HCT116 (cell line): ENCODE data around the gene PTGR3.

ENCODE experiments used
- CEBPB ChIP-seq: IDR thresholded peaks from 2 replicates; pipeline ENCODE4 v1.6.1; 2012; ENCODE audit warnings: low read depth
- EGR1 ChIP-seq: IDR thresholded peaks from 2 replicates; pipeline ENCODE4 v1.6.1; 2012; ENCODE audit warnings: low read depth
- EZH2 ChIP-seq: fragments of 200-600 bp; sonication (generic); IDR thresholded peaks from 2 replicates; pipeline ENCODE4 v1.6.1; 2017; ENCODE audit warnings: antibody characterized with exemption, mixed run types
- MAX ChIP-seq: IDR thresholded peaks from 2 replicates; pipeline ENCODE4 v1.6.1; 2012
- SIN3A ChIP-seq: IDR thresholded peaks from 2 replicates; pipeline ENCODE4 v1.6.1; 2012; ENCODE audit warnings: low read depth
- SRF ChIP-seq: IDR thresholded peaks from 2 replicates; pipeline ENCODE4 v1.6.1; 2012; ENCODE audit warnings: low read depth
- YY1 ChIP-seq: IDR thresholded peaks from 2 replicates; pipeline ENCODE4 v1.6.1; 2011; ENCODE audit warnings: low read length, low read depth, moderate library complexity, mild to moderate bottlenecking; ENCODE audit not compliant: insufficient replicate concordance; ENCODE audit errors: extremely low read depth
- TF ChIP-seq, protein P1 (sequence below): IDR thresholded peaks from 2 replicates; pipeline ENCODE4 v1.6.1; 2012; ENCODE audit warnings: low read depth
- TF ChIP-seq, protein P2 (sequence below), 3 experiments: fragments of 200-600 bp in 1 of 3; sonication (generic) in 1 of 3; IDR thresholded peaks in 2 of 3; conservative IDR thresholded peaks in 1 of 3; 2 replicates each; pipeline ENCODE4 v1.5.1; 2012 to 2017; ENCODE audit warnings: low read depth in 2 of 3, low read length in 2 of 3, antibody characterized with exemption in 1 of 3, borderline replicate concordance in 1 of 3, control low read depth in 1 of 3, mild to moderate bottlenecking in 1 of 3, mixed read lengths in 1 of 3, mixed run types in 1 of 3, moderate library complexity in 1 of 3; ENCODE audit not compliant: insufficient read depth in 1 of 3
- TF ChIP-seq, protein P3 (sequence below): IDR thresholded peaks from 2 replicates; pipeline ENCODE4 v1.6.1; 2011; ENCODE audit warnings: mild to moderate bottlenecking, low read length, moderate library complexity; ENCODE audit not compliant: insufficient replicate concordance; ENCODE audit errors: extremely low read depth

- TF ChIP-seq, protein P1, sequence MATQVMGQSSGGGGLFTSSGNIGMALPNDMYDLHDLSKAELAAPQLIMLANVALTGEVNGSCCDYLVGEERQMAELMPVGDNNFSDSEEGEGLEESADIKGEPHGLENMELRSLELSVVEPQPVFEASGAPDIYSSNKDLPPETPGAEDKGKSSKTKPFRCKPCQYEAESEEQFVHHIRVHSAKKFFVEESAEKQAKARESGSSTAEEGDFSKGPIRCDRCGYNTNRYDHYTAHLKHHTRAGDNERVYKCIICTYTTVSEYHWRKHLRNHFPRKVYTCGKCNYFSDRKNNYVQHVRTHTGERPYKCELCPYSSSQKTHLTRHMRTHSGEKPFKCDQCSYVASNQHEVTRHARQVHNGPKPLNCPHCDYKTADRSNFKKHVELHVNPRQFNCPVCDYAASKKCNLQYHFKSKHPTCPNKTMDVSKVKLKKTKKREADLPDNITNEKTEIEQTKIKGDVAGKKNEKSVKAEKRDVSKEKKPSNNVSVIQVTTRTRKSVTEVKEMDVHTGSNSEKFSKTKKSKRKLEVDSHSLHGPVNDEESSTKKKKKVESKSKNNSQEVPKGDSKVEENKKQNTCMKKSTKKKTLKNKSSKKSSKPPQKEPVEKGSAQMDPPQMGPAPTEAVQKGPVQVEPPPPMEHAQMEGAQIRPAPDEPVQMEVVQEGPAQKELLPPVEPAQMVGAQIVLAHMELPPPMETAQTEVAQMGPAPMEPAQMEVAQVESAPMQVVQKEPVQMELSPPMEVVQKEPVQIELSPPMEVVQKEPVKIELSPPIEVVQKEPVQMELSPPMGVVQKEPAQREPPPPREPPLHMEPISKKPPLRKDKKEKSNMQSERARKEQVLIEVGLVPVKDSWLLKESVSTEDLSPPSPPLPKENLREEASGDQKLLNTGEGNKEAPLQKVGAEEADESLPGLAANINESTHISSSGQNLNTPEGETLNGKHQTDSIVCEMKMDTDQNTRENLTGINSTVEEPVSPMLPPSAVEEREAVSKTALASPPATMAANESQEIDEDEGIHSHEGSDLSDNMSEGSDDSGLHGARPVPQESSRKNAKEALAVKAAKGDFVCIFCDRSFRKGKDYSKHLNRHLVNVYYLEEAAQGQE: no peak
- TF ChIP-seq, protein P2, sequence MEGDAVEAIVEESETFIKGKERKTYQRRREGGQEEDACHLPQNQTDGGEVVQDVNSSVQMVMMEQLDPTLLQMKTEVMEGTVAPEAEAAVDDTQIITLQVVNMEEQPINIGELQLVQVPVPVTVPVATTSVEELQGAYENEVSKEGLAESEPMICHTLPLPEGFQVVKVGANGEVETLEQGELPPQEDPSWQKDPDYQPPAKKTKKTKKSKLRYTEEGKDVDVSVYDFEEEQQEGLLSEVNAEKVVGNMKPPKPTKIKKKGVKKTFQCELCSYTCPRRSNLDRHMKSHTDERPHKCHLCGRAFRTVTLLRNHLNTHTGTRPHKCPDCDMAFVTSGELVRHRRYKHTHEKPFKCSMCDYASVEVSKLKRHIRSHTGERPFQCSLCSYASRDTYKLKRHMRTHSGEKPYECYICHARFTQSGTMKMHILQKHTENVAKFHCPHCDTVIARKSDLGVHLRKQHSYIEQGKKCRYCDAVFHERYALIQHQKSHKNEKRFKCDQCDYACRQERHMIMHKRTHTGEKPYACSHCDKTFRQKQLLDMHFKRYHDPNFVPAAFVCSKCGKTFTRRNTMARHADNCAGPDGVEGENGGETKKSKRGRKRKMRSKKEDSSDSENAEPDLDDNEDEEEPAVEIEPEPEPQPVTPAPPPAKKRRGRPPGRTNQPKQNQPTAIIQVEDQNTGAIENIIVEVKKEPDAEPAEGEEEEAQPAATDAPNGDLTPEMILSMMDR (IDR thresholded peaks at IDR 0.05 in 2 of 3, conservative IDR thresholded peaks at IDR 0.05 in 1 of 3; ENCODE audit: borderline replicate concordance in 1 of 3, insufficient read depth in 1 of 3, low read depth in 2 of 3, low read length in 2 of 3): no peak
- TF ChIP-seq MAX (no peak), EZH2 (no peak), CEBPB (no peak), SRF (no peak), YY1 (no peak), SIN3A (no peak), EGR1 (no peak)
- TF ChIP-seq, protein P3, sequence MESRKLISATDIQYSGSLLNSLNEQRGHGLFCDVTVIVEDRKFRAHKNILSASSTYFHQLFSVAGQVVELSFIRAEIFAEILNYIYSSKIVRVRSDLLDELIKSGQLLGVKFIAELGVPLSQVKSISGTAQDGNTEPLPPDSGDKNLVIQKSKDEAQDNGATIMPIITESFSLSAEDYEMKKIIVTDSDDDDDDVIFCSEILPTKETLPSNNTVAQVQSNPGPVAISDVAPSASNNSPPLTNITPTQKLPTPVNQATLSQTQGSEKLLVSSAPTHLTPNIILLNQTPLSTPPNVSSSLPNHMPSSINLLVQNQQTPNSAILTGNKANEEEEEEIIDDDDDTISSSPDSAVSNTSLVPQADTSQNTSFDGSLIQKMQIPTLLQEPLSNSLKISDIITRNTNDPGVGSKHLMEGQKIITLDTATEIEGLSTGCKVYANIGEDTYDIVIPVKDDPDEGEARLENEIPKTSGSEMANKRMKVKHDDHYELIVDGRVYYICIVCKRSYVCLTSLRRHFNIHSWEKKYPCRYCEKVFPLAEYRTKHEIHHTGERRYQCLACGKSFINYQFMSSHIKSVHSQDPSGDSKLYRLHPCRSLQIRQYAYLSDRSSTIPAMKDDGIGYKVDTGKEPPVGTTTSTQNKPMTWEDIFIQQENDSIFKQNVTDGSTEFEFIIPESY: no peak
Measured at GRCh38 chr18:75216911-75217689, 8.2 kb upstream of the PTGR3 start.
